ENCODE measurements around the gene EFNB2.

GRCh38 chr13:106500445-106500844 is 35.0 kb downstream of the EFNB2 start:
- TF ChIP-seq CTCF (IDR thresholded peaks at IDR 0.05) = no peak
- no peak for TF ChIP-seq FOXJ3 (CRISPR knock-in tag; IDR thresholded peaks at IDR 0.05; ENCODE audit: borderline replicate concordance)
- TF ChIP-seq AR (CRISPR knock-in tag; IDR thresholded peaks at IDR 0.05) = no peak
- no peak for TF ChIP-seq ESRRA (CRISPR knock-in tag; IDR thresholded peaks at IDR 0.05; ENCODE audit: borderline replicate concordance)
- TF ChIP-seq USF2 (CRISPR knock-in tag; IDR thresholded peaks at IDR 0.05) = no peak
- no peak for TF ChIP-seq ATF3 (CRISPR knock-in tag; conservative IDR thresholded peaks at IDR 0.05)
- TF ChIP-seq GABPB1 (CRISPR knock-in tag; IDR thresholded peaks at IDR 0.05) = no peak
- TF ChIP-seq CREB1 (CRISPR knock-in tag; IDR thresholded peaks at IDR 0.05) = no peak

Data from WTC11 (cell line).